ENCODE results near the gene TLR9. TPM values are rescaled to one million over a fixed set of nuclear protein-coding genes. Genes with fewer than 3 reads are reported as not detected.
A peak's percentile ranks its signal among the peaks of the same experiment; 100 is the strongest.
"Not testable (repeated sequence)": the region's sequence is repeated elsewhere in the genome, so short reads cannot be mapped to it uniquely, and the experiment has no call there.

TLR9 gene
- total and polyA plus RNA-seq, 5 donors = 0.05 to 0.24 (median 0.19) TPM

DNA sequence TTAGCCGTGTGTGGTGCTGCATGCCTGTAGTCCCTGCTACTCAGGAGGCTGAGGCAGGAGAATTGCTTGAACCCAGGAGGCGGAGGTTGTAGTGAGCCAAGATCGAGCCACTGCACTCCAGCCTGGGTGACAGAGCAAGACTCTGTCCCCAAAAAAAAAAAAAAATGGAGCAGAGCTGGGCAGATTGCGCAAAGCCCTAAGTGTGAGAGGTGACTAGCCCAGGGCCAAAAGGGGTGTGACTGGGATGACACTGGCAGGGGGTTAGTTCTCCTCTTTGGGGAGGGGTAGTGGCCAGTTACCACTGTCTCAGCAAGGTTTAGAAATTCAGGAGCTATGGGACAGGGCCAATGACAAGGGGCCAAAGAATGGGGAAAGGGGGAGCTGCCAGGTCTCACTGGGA is 47.3 kb downstream of the TLR9 start:
- WGBS = 96% methylated on average over 4 of the region's 4 CpGs
- not testable (repeated sequence) for DNase-seq; H3K27ac ChIP-seq (ENCODE audit: low read length)

DNA sequence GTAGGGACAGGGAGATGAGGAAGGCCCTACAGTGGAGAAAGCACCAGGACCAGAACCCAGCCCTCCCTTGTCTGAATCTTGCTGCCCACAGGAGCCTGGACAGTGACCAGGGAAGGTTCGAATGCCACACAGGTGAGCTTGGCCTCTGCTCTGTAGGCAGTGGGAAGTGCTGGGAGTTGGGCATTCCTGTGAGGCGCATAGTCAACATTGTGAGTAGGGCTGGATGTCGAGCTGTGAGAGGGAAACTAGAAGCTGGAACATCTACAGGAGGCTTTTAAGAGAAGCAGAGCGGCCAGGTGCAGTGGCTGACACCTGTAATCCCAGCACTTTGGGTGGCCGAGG is 47.8 kb downstream of the TLR9 start:
- H3K4me1 ChIP-seq (ENCODE audit: control insufficient read depth, insufficient read depth, low read length) = peaks cover 6% of the 10 kb centered on the region
- DNase-seq = no peak
- H3K4me3 ChIP-seq (ENCODE audit: low read length) = no peak overlapping the region
- 90% methylated on average over 5 of the region's 5 CpGs for WGBS
- no peaks in the 10 kb centered on the region for H3K27me3 ChIP-seq (ENCODE audit: control insufficient read depth, insufficient read depth)
- ATAC-seq = no peak
- H3K9me3 ChIP-seq (ENCODE audit: control insufficient read depth, low read length) = no peaks in the 10 kb centered on the region
- intact Hi-C loops (cut with DNase I) = no loop called here
- no peak overlapping the region for H3K27ac ChIP-seq (ENCODE audit: low read length)

More for the DNA sequence above, 47.3 kb downstream of the TLR9 start:
- H3K27me3 ChIP-seq (ENCODE audit: control insufficient read depth, insufficient read depth); H3K4me1 ChIP-seq (ENCODE audit: control insufficient read depth, insufficient read depth, low read length); ATAC-seq; H3K9me3 ChIP-seq (ENCODE audit: control insufficient read depth, low read length); H3K4me3 ChIP-seq (ENCODE audit: low read length); intact Hi-C loops (cut with DNase I): not testable (repeated sequence)

DNA sequence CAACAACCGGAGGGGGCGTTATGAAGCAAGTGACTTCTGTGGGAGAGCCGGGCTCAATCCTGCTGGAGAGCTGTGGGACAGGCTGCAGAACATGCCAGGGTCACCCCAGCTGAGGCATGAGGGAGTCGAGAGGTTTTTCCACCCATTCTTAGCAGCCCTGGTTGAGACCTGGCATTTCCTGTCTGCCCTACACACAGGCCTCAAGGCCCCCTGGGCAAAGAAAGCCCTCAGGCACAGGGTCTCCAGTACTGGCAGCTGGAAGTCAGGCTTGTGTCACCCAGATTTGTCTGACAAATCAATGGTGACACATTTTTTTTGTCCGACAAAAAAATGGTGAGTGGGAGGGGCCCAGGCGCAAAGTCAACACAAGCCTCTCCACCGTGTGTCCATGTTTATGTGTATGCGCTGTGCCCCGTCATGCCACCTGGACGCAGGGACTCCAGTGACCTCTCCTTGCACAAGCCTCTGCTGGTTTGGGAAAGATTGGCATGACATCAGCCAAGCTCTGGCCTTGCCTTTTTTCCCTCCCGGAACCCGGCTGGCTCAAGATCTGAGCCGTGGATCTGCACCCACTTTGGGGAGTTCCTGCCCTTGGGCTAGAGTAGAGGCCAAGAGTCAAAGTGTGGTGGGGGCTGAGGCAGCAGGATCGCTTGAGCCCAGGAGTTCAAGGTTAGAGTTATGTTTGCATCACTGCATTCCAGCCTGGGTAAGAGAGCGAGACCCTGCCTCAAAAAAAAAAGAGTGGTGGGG is 48.3 kb downstream of the TLR9 start:
- no peaks in the 10 kb centered on the region for H3K9me3 ChIP-seq (ENCODE audit: control insufficient read depth, low read length)
- ATAC-seq = peak; percentile 8 to 38
- intact Hi-C loops (cut with DNase I) = no loop called here
- H3K27me3 ChIP-seq (ENCODE audit: control insufficient read depth, insufficient read depth) = no peaks in the 10 kb centered on the region
- WGBS = 74% methylated on average over 15 of the region's 15 CpGs
- H3K4me3 ChIP-seq (ENCODE audit: low read length) = no peak overlapping the region
- H3K27ac ChIP-seq (ENCODE audit: low read length) = no peak overlapping the region
- DNase-seq = no peak
- peaks cover under 1% of the 10 kb centered on the region for H3K4me1 ChIP-seq (ENCODE audit: control insufficient read depth, insufficient read depth, low read length)

DNA sequence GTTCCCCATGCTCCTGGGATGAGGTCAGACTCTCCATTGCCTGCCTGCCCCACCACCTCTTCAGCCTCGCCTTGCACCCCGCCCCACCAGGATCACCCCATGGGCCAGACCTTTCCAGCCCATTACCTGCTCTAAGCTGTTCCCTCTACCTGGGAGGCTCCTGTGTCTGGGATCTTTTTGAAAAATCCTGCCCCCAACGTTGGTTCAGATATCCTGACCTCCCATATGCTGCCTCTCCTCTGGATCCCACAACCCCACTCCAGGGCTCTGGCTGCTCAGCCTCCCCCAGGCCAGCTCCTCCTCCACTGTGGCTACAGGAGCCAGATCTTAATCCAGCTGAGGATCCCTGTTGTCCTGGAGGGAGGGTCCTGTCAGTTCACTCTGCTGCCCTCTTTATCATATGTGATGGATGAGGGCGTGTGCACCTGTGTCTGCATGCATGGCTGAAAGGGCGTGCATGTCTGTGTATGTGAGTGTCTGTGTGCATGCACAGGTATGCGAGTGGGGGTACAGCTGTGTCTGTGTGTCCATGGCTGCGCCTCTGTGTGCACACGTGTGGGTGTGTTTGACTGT is 49.2 kb downstream of the TLR9 start:
- Histone ChIP-seq H3K27ac (ENCODE audit: low read length) (no peak overlapping the region), H3K4me3 (ENCODE audit: low read length) (no peak overlapping the region), H3K4me1 (ENCODE audit: control insufficient read depth, insufficient read depth, low read length) (no peaks in the 10 kb centered on the region), H3K27me3 (ENCODE audit: control insufficient read depth, insufficient read depth) (no peaks in the 10 kb centered on the region), H3K9me3 (ENCODE audit: control insufficient read depth, low read length) (no peaks in the 10 kb centered on the region)
- intact Hi-C loops (cut with DNase I) = no loop called here
- 87% methylated on average over 8 of the region's 8 CpGs for WGBS
- DNase-seq = no peak
- ATAC-seq = no peak

DNA sequence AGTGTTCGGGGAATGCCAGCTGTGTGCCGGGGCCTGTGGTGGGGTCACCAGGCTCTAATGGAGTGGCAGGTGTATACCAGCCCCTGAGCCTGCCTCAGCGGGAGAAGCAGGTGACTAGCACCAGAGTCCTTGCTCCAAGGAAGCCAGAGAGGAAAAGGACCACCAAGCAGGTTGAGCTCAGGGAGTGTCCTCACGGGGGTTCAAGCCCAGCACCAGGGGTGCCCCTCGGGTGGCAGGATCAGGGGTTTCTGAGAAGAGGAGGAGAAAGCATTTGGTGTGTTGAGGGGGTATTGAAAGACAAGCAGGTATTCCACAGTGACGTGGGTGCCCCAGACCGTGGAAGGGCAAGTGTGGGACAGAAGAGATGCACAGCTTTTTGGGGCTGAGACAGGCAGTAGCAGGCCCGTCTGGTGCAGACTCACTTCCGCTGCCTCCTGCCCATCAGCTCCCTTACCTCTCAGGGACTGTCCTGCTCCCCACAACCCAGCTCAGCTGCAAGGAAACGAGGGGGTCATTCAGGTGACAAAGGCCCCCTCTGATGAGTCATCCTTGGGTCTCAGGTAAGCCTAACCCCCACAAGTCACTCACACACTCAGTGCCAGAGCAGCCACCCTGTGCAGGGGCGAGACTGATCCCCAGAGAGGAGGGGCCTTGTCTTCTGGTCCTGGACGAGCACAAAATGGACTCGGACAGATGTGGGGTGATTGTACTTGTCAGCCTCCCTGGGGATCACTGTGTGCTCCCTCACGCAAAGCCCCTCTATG is 49.8 kb downstream of the TLR9 start:
- Histone ChIP-seq H3K4me3 (ENCODE audit: low read length) (no peak overlapping the region), H3K4me1 (ENCODE audit: control insufficient read depth, insufficient read depth, low read length) (no peaks in the 10 kb centered on the region), H3K27ac (ENCODE audit: low read length) (no peak overlapping the region), H3K27me3 (ENCODE audit: control insufficient read depth, insufficient read depth) (no peaks in the 10 kb centered on the region), H3K9me3 (ENCODE audit: control insufficient read depth, low read length) (no peaks in the 10 kb centered on the region)
- DNase-seq = no peak
- intact Hi-C loops (cut with DNase I) = no loop called here
- WGBS = 91% methylated on average over 14 of the region's 14 CpGs
- ATAC-seq = no peak

DNA sequence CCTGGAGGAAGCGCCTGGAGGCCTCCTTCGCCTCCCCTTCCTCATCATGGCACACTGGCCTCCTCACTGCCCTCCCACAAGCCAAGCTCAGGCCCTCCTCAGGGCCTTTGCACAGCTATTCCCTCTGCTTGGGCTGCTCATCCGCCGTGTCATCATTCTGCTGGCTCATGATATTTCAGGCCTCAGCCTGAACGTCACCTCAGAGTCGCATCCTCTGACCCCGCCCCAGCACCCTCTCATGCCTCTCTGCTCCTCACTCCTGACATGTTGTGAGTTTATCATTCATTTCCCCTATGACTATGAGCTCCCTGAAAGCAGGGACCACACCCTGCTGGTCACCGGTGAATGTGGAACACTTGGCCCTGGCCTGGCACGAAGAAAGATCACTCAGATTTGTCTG is 50.5 kb downstream of the TLR9 start:
- intact Hi-C loops (cut with DNase I) = no loop called here
- DNase-seq (no peak), ATAC-seq (no peak)
- 83% methylated on average over 9 of the region's 9 CpGs for WGBS
- Histone ChIP-seq H3K27me3 (ENCODE audit: control insufficient read depth, insufficient read depth) (no peaks in the 10 kb centered on the region), H3K4me1 (ENCODE audit: control insufficient read depth, insufficient read depth, low read length) (no peaks in the 10 kb centered on the region), H3K27ac (ENCODE audit: low read length) (no peak overlapping the region), H3K9me3 (ENCODE audit: control insufficient read depth, low read length) (no peaks in the 10 kb centered on the region), H3K4me3 (ENCODE audit: low read length) (no peak overlapping the region)

DNA sequence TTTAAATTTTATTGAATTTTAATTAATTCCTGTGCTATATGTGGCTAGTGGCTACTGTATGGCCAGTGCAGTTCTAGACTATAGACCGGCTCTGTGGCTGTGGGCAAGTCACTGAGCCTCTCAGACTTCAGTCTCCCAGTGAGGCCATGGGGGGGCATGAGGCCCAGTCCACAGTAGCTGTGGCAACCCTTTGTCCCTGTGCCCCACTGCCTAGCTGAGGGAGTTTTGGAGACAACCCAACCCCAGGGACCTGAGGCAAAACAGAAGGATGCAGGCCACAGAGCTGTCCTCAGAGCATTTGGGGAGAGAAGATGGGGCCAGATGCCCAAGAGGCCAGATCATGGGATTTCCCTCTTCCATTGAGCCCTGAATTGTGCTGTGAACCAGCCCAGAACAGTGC is 52.3 kb downstream of the TLR9 start:
- Histone ChIP-seq H3K4me3 (ENCODE audit: low read length) (no peak overlapping the region), H3K27me3 (ENCODE audit: control insufficient read depth, insufficient read depth) (no peaks in the 10 kb centered on the region), H3K9me3 (ENCODE audit: control insufficient read depth, low read length) (no peaks in the 10 kb centered on the region), H3K4me1 (ENCODE audit: control insufficient read depth, insufficient read depth, low read length) (no peaks in the 10 kb centered on the region), H3K27ac (ENCODE audit: low read length) (no peak overlapping the region)
- DNase-seq = no peak
- no peak for ATAC-seq
- 96% methylated on average over 1 of the region's 1 CpG for WGBS
- intact Hi-C loops (cut with DNase I) = no loop called here

DNA sequence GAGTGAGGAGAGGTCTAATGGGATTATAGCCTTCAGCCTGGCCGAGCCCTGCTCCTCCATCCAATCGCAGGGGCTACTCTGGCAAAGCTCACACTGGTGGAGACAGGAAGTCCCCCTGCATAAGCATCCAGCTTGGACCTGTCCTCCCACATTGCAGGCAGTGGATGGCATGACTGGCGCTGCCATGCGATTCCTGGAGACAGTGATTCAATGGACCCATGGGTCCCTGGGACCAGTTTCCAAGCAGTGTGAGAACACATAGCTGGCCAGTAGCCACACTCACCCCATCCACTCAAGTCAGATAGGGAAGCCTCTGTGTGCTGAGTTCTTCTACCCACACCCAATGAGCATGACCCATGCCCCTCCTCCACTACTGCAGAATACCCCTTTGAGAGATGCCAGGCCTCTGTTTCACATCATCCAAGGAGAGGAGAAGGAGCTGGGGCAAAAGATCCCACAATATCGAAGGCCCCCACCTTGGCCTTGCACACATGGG is 53.1 kb downstream of the TLR9 start:
- 86% methylated on average over 5 of the region's 5 CpGs for WGBS
- ATAC-seq = no peak
- H3K27ac ChIP-seq (ENCODE audit: low read length) = no peak overlapping the region
- no peak overlapping the region for H3K4me3 ChIP-seq (ENCODE audit: low read length)
- no peaks in the 10 kb centered on the region for H3K27me3 ChIP-seq (ENCODE audit: control insufficient read depth, insufficient read depth)
- no peaks in the 10 kb centered on the region for H3K4me1 ChIP-seq (ENCODE audit: control insufficient read depth, insufficient read depth, low read length)
- no peaks in the 10 kb centered on the region for H3K9me3 ChIP-seq (ENCODE audit: control insufficient read depth, low read length)
- no peak for DNase-seq
- intact Hi-C loops (cut with DNase I) = no loop called here

DNA sequence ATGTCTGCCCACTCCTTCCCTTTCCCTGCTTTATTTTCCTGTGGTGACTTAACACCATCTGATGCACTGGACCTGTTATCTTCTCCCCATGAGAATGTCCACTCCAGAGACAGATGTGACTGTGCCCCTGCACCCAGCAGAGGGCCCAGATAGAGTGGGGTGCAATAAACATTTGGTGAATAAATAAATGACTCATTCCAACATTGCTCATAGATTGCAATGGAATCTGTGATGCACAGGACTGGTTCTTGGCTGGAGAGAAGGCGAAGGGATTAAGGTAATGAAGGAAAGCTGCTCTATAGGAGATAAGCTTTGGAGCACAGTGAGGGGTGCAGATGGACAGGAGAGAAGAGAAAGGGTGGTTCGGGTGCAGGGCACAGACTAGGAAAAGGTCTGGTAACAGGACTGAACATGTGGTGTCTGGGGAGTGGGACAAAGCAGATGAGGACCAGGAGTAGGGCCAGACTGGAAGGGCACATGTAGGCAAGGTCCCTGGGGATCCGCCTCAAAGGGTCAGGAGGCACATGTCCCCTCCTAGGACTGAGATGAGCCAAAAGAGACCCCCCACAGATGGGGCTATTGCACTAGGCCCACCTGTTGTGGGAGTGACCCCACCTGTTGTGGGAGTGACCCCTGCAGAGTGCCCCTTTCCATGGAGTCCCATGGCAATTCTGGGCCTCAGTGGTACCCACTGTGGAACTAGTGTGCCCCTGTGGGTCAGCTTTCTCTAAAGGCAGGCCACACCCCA is 53.8 kb downstream of the TLR9 start:
- ATAC-seq (no peak), DNase-seq (no peak)
- Histone ChIP-seq H3K4me1 (ENCODE audit: control insufficient read depth, insufficient read depth, low read length) (no peaks in the 10 kb centered on the region), H3K27me3 (ENCODE audit: control insufficient read depth, insufficient read depth) (no peaks in the 10 kb centered on the region), H3K4me3 (ENCODE audit: low read length) (no peak overlapping the region), H3K9me3 (ENCODE audit: control insufficient read depth, low read length) (no peaks in the 10 kb centered on the region), H3K27ac (ENCODE audit: low read length) (no peak overlapping the region)
- WGBS = 83% methylated on average over 3 of the region's 3 CpGs
- intact Hi-C loops (cut with DNase I) = no loop called here

Data from right cardiac atrium (tissue), 5 donors.